Calu3 (cell line): ENCODE data around the gene AACS. TPM values are rescaled to one million over a fixed set of nuclear protein-coding genes. Genes with fewer than 3 reads are reported as not detected.

Experiments used
- BruUV-seq: library from RNA; stranded (reverse); fragments of 400-500 nt; replicated peaks from 2 replicates; lab custom pipeline; 2021; lab: Mats Ljungman, UMichigan
- CTCF ChIA-PET: fragments of 300-600 bp; sonication (Branson Sonifier 250); formaldehyde crosslinking; loops from one replicate; lab custom pipeline; 2022; ENCODE audit warnings: antibody characterized with exemption; lab: Charles Lee
- DNase-seq: peaks from one replicate; pipeline ENCODE4 v3.0.0; 2022
- H3K27ac Mint-ChIP-seq: one replicate; pipeline ENCODE4 v1.8.0; 2022; ENCODE audit warnings: mixed read lengths; ENCODE audit not compliant: unreplicated experiment
- H3K27me3 Mint-ChIP-seq: one replicate; pipeline ENCODE4 v1.8.0; 2022; ENCODE audit warnings: mixed read lengths; ENCODE audit not compliant: unreplicated experiment
- H3K36me3 Mint-ChIP-seq: one replicate; pipeline ENCODE4 v1.8.0; 2022; ENCODE audit warnings: mild to moderate bottlenecking, moderate library complexity, mixed read lengths; ENCODE audit not compliant: insufficient read depth, unreplicated experiment
- H3K4me1 Mint-ChIP-seq: one replicate; pipeline ENCODE4 v1.8.0; 2022; ENCODE audit warnings: mild to moderate bottlenecking, low read depth, mixed read lengths; ENCODE audit not compliant: unreplicated experiment
- H3K4me3 Mint-ChIP-seq: one replicate; pipeline ENCODE4 v1.8.0; 2022; ENCODE audit warnings: mild to moderate bottlenecking, low read depth, moderate library complexity, mixed read lengths; ENCODE audit not compliant: unreplicated experiment
- H3K9me3 Mint-ChIP-seq: one replicate; pipeline ENCODE4 v1.8.0; 2022; ENCODE audit warnings: low read depth, mixed read lengths; ENCODE audit not compliant: unreplicated experiment
- intact Hi-C: fragments of 100-400 bp; cut with micrococcal nuclease; formaldehyde crosslinking; loops from one replicate; pipeline ENCODE4 v1.10.0; 2022; ENCODE audit not compliant: unreplicated experiment
- total RNA-seq: library from RNA; stranded (reverse); gene quantifications from 2 replicates; pipeline ENCODE4 v1.2.3, GENCODE V29; 2022
- TF ChIP-seq, protein P1 (sequence below): fragments of 200-600 bp; IDR thresholded peaks from one replicate; pipeline ENCODE4 v1.8.0; 2022; ENCODE audit warnings: antibody characterized with exemption; ENCODE audit not compliant: unreplicated experiment

AACS gene
- total RNA-seq, 1 experiment from 2014 or later: 39.2 TPM

DNA sequence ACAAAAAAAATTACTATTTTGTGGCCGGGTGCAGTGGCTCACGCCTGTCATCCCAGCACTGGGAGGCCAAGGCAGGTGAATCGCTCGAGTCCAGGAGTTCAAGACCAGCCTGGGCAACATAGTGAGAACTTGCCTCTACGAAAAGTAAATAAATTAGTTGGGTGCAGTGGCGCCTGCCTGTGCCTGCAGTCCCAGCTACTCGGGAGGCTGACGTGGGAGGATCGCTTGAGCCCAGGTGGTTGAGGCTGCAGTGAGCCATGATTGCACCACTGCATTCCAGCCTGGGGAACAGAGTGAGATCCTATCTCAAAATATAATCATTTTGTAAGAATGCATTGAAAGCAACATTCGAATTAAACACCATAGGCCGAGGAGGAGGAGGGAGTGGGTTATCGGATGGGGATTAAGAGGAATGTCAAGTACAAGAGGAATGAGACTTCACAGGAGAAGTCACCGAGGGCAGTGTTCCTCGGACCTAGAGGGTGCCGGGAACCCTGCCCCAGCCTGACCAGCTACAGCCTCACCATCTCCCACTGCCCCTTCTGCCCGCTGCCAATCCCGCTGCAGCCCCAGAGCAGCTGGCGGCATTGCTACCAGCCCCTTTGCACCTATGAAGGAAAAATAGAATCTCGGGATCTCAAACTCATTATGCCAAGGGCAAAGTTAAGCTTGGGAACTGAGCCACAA, 32.6 kb upstream of the AACS start:
- no peak overlapping the region for H3K27ac Mint-ChIP-seq
- BruUV-seq: no TSS peak
- CTCF ChIA-PET: no interaction called here
- no peak for DNase-seq
- TF ChIP-seq, protein P1, sequence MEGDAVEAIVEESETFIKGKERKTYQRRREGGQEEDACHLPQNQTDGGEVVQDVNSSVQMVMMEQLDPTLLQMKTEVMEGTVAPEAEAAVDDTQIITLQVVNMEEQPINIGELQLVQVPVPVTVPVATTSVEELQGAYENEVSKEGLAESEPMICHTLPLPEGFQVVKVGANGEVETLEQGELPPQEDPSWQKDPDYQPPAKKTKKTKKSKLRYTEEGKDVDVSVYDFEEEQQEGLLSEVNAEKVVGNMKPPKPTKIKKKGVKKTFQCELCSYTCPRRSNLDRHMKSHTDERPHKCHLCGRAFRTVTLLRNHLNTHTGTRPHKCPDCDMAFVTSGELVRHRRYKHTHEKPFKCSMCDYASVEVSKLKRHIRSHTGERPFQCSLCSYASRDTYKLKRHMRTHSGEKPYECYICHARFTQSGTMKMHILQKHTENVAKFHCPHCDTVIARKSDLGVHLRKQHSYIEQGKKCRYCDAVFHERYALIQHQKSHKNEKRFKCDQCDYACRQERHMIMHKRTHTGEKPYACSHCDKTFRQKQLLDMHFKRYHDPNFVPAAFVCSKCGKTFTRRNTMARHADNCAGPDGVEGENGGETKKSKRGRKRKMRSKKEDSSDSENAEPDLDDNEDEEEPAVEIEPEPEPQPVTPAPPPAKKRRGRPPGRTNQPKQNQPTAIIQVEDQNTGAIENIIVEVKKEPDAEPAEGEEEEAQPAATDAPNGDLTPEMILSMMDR: no peak
- intact Hi-C loops: no loop called here
- H3K36me3 Mint-ChIP-seq: peaks cover 4% of the 10 kb centered on the region
- no peak overlapping the region for H3K4me3 Mint-ChIP-seq
- H3K9me3 Mint-ChIP-seq: no peaks in the 10 kb centered on the region
- H3K27me3 Mint-ChIP-seq: no peaks in the 10 kb centered on the region
- no peaks in the 10 kb centered on the region for H3K4me1 Mint-ChIP-seq

DNA sequence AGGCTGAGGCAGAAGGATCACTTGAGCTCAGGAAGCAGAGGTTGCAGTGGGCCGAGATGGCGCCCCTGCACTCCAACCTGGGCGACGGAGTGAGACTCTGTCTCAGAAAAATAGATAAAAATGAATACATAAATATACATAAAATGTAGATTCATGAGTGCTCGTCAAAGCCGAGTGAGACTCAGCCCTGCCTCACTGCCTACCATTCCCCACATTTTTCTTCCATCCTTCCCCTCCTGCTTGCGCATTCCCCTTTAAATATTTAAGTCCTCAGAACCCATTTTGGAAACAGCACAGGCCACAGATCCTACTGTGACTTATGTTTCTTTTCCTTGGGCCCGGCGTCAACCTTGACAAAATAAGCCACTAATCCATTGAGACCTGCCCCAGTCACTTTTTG, 31.9 kb upstream of the AACS start:
- DNase-seq: no peak
- H3K4me1 Mint-ChIP-seq: no peaks in the 10 kb centered on the region
- peaks cover 4% of the 10 kb centered on the region for H3K36me3 Mint-ChIP-seq
- BruUV-seq: no TSS peak
- CTCF ChIA-PET: no interaction called here
- TF ChIP-seq, protein P1: no peak
- no peaks in the 10 kb centered on the region for H3K9me3 Mint-ChIP-seq
- intact Hi-C loops: no loop called here
- H3K4me3 Mint-ChIP-seq: no peak overlapping the region
- no peaks in the 10 kb centered on the region for H3K27me3 Mint-ChIP-seq
- no peak overlapping the region for H3K27ac Mint-ChIP-seq

DNA sequence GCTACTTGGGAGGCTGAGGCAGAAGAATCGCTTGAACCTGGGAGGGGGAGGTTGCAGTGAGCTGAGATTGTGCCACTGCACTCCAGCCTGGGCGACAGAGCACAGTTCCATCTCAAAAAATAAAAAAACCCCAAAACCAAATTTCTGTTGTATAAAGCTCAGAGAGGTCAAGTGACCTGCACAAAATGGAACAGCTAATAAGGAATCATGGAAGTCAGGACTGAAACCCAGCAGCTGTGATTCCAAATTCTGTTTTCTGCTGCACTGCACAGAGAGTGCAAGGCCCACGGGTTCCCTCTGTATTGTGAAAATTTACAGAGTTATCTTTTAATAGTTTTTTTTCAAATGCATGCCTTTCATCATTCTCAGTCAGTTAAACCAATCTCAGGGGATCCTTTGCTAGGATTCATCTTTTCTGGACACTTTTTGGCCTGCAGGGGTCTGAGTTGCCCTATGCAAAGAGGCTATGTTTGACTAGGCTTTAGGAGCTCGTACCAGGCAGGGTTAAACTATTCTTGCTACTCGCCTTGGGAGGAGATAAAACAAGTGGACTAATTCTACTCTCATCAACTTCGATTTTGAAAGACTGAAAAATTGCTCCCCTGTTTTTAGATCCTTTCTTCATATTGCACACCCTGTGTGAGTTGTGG, 26.1 kb upstream of the AACS start:
- Mint-ChIP-seq H3K27me3 (no peaks in the 10 kb centered on the region), H3K36me3 (no peaks in the 10 kb centered on the region), H3K9me3 (no peaks in the 10 kb centered on the region), H3K4me1 (no peaks in the 10 kb centered on the region), H3K27ac (no peak overlapping the region), H3K4me3 (no peak overlapping the region)
- intact Hi-C loops: no loop called here
- TF ChIP-seq, protein P1: no peak
- BruUV-seq: no TSS peak
- DNase-seq: no peak
- CTCF ChIA-PET: no interaction called here

DNA sequence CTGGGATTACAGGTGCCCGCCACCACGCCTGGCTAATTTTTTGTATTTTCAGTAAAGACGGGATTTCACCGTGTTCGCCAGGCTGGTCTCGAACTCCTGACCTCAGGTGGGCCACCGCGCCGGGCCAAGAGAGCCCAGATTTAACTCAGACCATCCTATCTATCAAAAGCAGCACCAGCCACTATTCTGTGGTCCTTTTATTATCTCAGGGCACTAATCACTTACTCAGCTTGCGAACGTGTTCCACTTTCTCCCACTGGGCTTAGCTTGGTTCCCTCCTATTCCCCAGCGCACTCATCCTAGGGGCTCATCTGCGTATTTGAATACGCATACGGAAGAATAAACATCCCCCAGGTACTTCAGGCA, 16.2 kb upstream of the AACS start:
- no TSS peak for BruUV-seq
- H3K36me3 Mint-ChIP-seq: peaks cover 9% of the 10 kb centered on the region
- peak overlapping the region; percentile 58 for H3K4me3 Mint-ChIP-seq
- DNase-seq: no peak
- CTCF ChIA-PET: interaction anchor here (0.6 to 1.0 kb wide), 3 partner anchors 7 to 147 kb away, joined by 3 to 6 read pairs (median 4); no protein-coding TSS in a partner anchor
- TF ChIP-seq, protein P1: no peak
- intact Hi-C loops: no loop called here
- no peaks in the 10 kb centered on the region for H3K4me1 Mint-ChIP-seq
- no peaks in the 10 kb centered on the region for H3K27me3 Mint-ChIP-seq
- peak overlapping the region; percentile 44 for H3K27ac Mint-ChIP-seq
- H3K9me3 Mint-ChIP-seq: no peaks in the 10 kb centered on the region
